Transverse colon (tissue), 3 donors: ENCODE results near the gene EDN3.

ENCODE experiments used
- EP300 ChIP-seq: sonication (generic); formaldehyde crosslinking; IDR thresholded peaks from one replicate; pipeline ENCODE4 v1.6.1; 2017; ENCODE audit warnings: antibody characterized with exemption, low read depth
- TF ChIP-seq, protein P1 (sequence below), 5 experiments: fragments of 200-600 bp in 3 of 5; fragments of 450-650 bp in 2 of 5; sonication (generic) in 3 of 5; IDR thresholded peaks; 1 replicate in 2 of 5; 2 replicates in 3 of 5; pipeline ENCODE4 v1.5.1; 2016 to 2017; ENCODE audit warnings: antibody characterized with exemption in 5 of 5, inconsistent platforms in 3 of 5, mild to moderate bottlenecking in 2 of 5, moderate library complexity in 1 of 5

DNA sequence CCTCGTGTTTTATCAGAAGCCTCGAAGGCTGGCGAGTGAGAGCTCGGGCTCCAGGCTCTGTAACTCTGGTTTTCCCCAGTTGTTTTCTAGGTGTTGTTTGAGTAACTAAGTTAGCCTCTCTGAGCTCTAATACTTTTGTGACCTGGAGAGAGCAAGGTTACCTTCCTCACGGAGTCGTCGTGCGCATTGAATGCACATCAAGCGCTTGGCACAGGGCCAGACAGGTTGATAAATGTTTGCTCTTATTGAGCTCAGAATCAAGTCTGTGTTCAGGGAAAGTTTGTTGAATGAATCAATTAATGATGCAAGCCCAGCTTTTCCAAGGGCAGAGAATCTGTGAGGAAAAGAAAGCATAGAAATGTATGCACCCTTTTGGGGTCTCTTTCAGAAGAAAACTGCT, 33.5 kb downstream of the EDN3 start:
- TF ChIP-seq EP300, result no peak
- TF ChIP-seq, protein P1, sequence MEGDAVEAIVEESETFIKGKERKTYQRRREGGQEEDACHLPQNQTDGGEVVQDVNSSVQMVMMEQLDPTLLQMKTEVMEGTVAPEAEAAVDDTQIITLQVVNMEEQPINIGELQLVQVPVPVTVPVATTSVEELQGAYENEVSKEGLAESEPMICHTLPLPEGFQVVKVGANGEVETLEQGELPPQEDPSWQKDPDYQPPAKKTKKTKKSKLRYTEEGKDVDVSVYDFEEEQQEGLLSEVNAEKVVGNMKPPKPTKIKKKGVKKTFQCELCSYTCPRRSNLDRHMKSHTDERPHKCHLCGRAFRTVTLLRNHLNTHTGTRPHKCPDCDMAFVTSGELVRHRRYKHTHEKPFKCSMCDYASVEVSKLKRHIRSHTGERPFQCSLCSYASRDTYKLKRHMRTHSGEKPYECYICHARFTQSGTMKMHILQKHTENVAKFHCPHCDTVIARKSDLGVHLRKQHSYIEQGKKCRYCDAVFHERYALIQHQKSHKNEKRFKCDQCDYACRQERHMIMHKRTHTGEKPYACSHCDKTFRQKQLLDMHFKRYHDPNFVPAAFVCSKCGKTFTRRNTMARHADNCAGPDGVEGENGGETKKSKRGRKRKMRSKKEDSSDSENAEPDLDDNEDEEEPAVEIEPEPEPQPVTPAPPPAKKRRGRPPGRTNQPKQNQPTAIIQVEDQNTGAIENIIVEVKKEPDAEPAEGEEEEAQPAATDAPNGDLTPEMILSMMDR (IDR thresholded peaks at IDR 0.05), result no peak
